GM18909 (cell line): ENCODE results near the gene SLCO4A1.
A peak's percentile ranks its signal among the peaks of the same experiment; 100 is the strongest.

Experiments used
- ATAC-seq: cut with Tn5 transposase; IDR thresholded peaks from one replicate; pipeline ENCODE4 v1.9.1; 2021; ENCODE audit warnings: mild to moderate bottlenecking; ENCODE audit not compliant: unreplicated experiment, poor library complexity

The SLCO4A1 gene

GRCh38 chr20:62650551-62651284 is 8.4 kb downstream of the SLCO4A1 start:
- no peak for ATAC-seq

- peak; percentile 66 for ATAC-seq
Observed at GRCh38 chr20:62651285-62652021, 9.2 kb downstream of the SLCO4A1 start.

GRCh38 chr20:62652041-62652893 is 10.0 kb downstream of the SLCO4A1 start:
- ATAC-seq = peak; percentile 67

GRCh38 chr20:62652894-62653305 is 10.6 kb downstream of the SLCO4A1 start:
- no peak for ATAC-seq

GRCh38 chr20:62653373-62653772 is 11.1 kb downstream of the SLCO4A1 start:
- ATAC-seq = no peak

- no peak for ATAC-seq
Observed at GRCh38 chr20:62653951-62654685, 11.8 kb downstream of the SLCO4A1 start.

- ATAC-seq = no peak
Observed at GRCh38 chr20:62655282-62656196, 13.2 kb downstream of the SLCO4A1 start.

GRCh38 chr20:62656197-62656918 is 14.1 kb downstream of the SLCO4A1 start:
- ATAC-seq = no peak

GRCh38 chr20:62656919-62657588 is 14.8 kb downstream of the SLCO4A1 start:
- ATAC-seq = no peak

GRCh38 chr20:62657589-62657942 is 15.3 kb downstream of the SLCO4A1 start:
- ATAC-seq = no peak

- no peak for ATAC-seq
Observed at GRCh38 chr20:62657956-62658355, 15.7 kb downstream of the SLCO4A1 start.

- no peak for ATAC-seq
Observed at GRCh38 chr20:62658593-62659178, 16.4 kb downstream of the SLCO4A1 start.

GRCh38 chr20:62659488-62660239 is 17.4 kb downstream of the SLCO4A1 start:
- no peak for ATAC-seq

- ATAC-seq = no peak
Observed at GRCh38 chr20:62660240-62660615, 17.9 kb downstream of the SLCO4A1 start.

GRCh38 chr20:62660768-62661167 is 18.5 kb downstream of the SLCO4A1 start:
- no peak for ATAC-seq

GRCh38 chr20:62661647-62662046 is 19.3 kb downstream of the SLCO4A1 start:
- ATAC-seq = no peak

- no peak for ATAC-seq
Observed at GRCh38 chr20:62662422-62662821, 20.1 kb downstream of the SLCO4A1 start.
